Mesenchymal stem cell (in vitro differentiated cells and primary cell): ENCODE measurements around the gene SNRNP25.

Source experiments
- DNase-seq: peaks from one replicate; pipeline ENCODE4 v3.0.0-alpha.2; 2013
- H2AFZ ChIP-seq: one replicate; pipeline ENCODE4 v1.6.1; 2013; ENCODE audit warnings: low read depth, mild to moderate bottlenecking, control low read depth, inconsistent platforms, low read length, moderate library complexity
- H2AK5ac ChIP-seq: 2 replicates; pipeline ENCODE4 v1.6.1; 2013; ENCODE audit warnings: low read length, moderate library complexity, mild to moderate bottlenecking, inconsistent platforms; ENCODE audit not compliant: severe bottlenecking
- H2BK120ac ChIP-seq: one replicate; pipeline ENCODE4 v1.6.1; 2013; ENCODE audit warnings: low read depth, mild to moderate bottlenecking, inconsistent platforms, low read length, moderate library complexity
- H2BK12ac ChIP-seq, 2 experiments: one replicate each; pipeline ENCODE4 v1.6.1; 2013; ENCODE audit warnings: inconsistent platforms in 2 of 2, low read length in 2 of 2, mild to moderate bottlenecking in 2 of 2, moderate library complexity in 2 of 2, control low read depth in 1 of 2
- H2BK15ac ChIP-seq: one replicate; pipeline ENCODE4 v1.6.1; 2013; ENCODE audit warnings: mild to moderate bottlenecking, low read depth, inconsistent platforms; ENCODE audit not compliant: poor library complexity, severe bottlenecking
- H2BK5ac ChIP-seq: 2 replicates; pipeline ENCODE4 v1.6.1; 2013; ENCODE audit warnings: low read depth, mild to moderate bottlenecking, low read length, control low read depth, inconsistent platforms; ENCODE audit not compliant: poor library complexity, severe bottlenecking
- H3K14ac ChIP-seq, 2 experiments: one replicate each; pipeline ENCODE4 v1.6.1; 2013; ENCODE audit warnings: inconsistent platforms in 2 of 2, low read length in 2 of 2, control low read depth in 1 of 2, mild to moderate bottlenecking in 1 of 2, moderate library complexity in 1 of 2
- H3K18ac ChIP-seq, 2 experiments: one replicate each; pipeline ENCODE4 v1.6.1; 2013; ENCODE audit warnings: inconsistent platforms in 2 of 2, low read length in 2 of 2, control low read depth in 1 of 2, low read depth in 1 of 2, mild to moderate bottlenecking in 1 of 2
- H3K23ac ChIP-seq, 2 experiments: one replicate each; pipeline ENCODE4 v1.6.1; 2013; ENCODE audit warnings: inconsistent platforms in 2 of 2, low read length in 2 of 2, mild to moderate bottlenecking in 2 of 2, moderate library complexity in 2 of 2, control low read depth in 1 of 2
- H3K27ac ChIP-seq: 2 replicates; pipeline ENCODE4 v1.5.1; 2013; ENCODE audit warnings: mild to moderate bottlenecking, moderate library complexity, low read length, control low read depth, inconsistent platforms; ENCODE audit not compliant: poor library complexity, severe bottlenecking
- H3K27me3 ChIP-seq, 2 experiments: 2 replicates each; pipeline versions ENCODE4 v1.6.1 to v1.7.0; 2013; ENCODE audit warnings: low read length in 2 of 2, mild to moderate bottlenecking in 2 of 2, moderate library complexity in 2 of 2, control low read depth in 1 of 2, inconsistent platforms in 1 of 2; ENCODE audit not compliant: control insufficient read depth in 1 of 2, insufficient read depth in 1 of 2
- H3K36me3 ChIP-seq, 2 experiments: 2 replicates each; pipeline versions ENCODE4 v1.6.1 to v1.7.0; 2013; ENCODE audit warnings: low read length in 2 of 2, control low read depth in 1 of 2, inconsistent platforms in 1 of 2, low read depth in 1 of 2, mild to moderate bottlenecking in 1 of 2; ENCODE audit not compliant: insufficient read depth in 2 of 2, control insufficient read depth in 1 of 2
- H3K4ac ChIP-seq, 2 experiments: one replicate each; pipeline ENCODE4 v1.6.1; 2013; ENCODE audit warnings: inconsistent platforms in 2 of 2, low read length in 2 of 2, mild to moderate bottlenecking in 2 of 2, moderate library complexity in 2 of 2, control low read depth in 1 of 2, low read depth in 1 of 2
- H3K4me1 ChIP-seq: 2 replicates; pipeline ENCODE4 v1.6.1; 2013; ENCODE audit warnings: low read depth, low read length, control low read depth; ENCODE audit not compliant: control insufficient read depth, insufficient read depth
- H3K4me2 ChIP-seq: 2 replicates; pipeline ENCODE4 v1.6.1; 2013; ENCODE audit warnings: low read length, mild to moderate bottlenecking, inconsistent platforms; ENCODE audit not compliant: poor library complexity, severe bottlenecking
- H3K4me3 ChIP-seq, 2 experiments: 2 replicates each; pipeline versions ENCODE4 v1.5.1 to v1.7.0; 2013; ENCODE audit warnings: low read length in 2 of 2, mild to moderate bottlenecking in 2 of 2, control low read depth in 1 of 2, low read depth in 1 of 2; ENCODE audit not compliant: insufficient read depth in 1 of 2
- H3K79me1 ChIP-seq: replicated peaks from 2 replicates; pipeline ENCODE4 v1.6.1; 2013; ENCODE audit warnings: mild to moderate bottlenecking, control low read depth, low read length, inconsistent platforms; ENCODE audit not compliant: poor library complexity, severe bottlenecking
- H3K9ac ChIP-seq: 2 replicates; pipeline ENCODE4 v1.7.0; 2013; ENCODE audit warnings: mild to moderate bottlenecking, low read length, moderate library complexity
- H3K9me3 ChIP-seq: 2 replicates; pipeline ENCODE4 v1.7.0; 2013; ENCODE audit warnings: mild to moderate bottlenecking, low read length; ENCODE audit not compliant: control insufficient read depth
- H4K8ac ChIP-seq: one replicate; pipeline ENCODE4 v1.6.1; 2013; ENCODE audit warnings: inconsistent platforms, mild to moderate bottlenecking, low read length, moderate library complexity
- H4K91ac ChIP-seq: one replicate; pipeline ENCODE4 v1.6.1; 2013; ENCODE audit warnings: mild to moderate bottlenecking, low read length, inconsistent platforms
- WGBS: methylation state at CpG from one replicate; pipeline ENCODE4 v1.1.7; 2013; ENCODE audit warnings: mixed read lengths; 5-methylcytosine and 5-hydroxymethylcytosine counted together

Gene SNRNP25

GRCh38 chr16:67884-68789 lies 14.5 kb downstream of the SNRNP25 start:
- Histone ChIP-seq H3K27me3 (no peaks in the 10 kb centered on the region), H3K4me1 (peaks cover 71% of the 10 kb centered on the region), H3K79me1 (peaks cover 37% of the 10 kb centered on the region), H3K14ac (peak overlapping the region in 1 of 2 experiments; percentile 76), H2BK15ac (no peak overlapping the region), H2AFZ (no peak overlapping the region), H3K9ac (peak overlapping the region; percentile 92), H3K4me3 (peak overlapping the region in 1 of 2 experiments; percentile 47), H3K23ac (peak overlapping the region in 1 of 2 experiments; percentile 30), H3K36me3 (peaks cover 24 to 67% of the 10 kb centered on the region in 2 experiments), H2AK5ac (peak overlapping the region; percentile 26), H4K91ac (peak overlapping the region; percentile 95), H3K18ac (peak overlapping the region; percentile 66 to 88), H2BK120ac (peak overlapping the region; percentile 37), H3K27ac (no peak overlapping the region), H2BK12ac (peak overlapping the region; percentile 29 to 75), H3K4me2 (no peak overlapping the region), H3K4ac (peak overlapping the region; percentile 50 to 69), H3K9me3 (no peaks in the 10 kb centered on the region), H2BK5ac (peak overlapping the region; percentile 36), H4K8ac (peak overlapping the region; percentile 64)
- WGBS: 65% methylated on average over 26 of the region's 27 CpGs
- peak; percentile 83 for DNase-seq

- Histone ChIP-seq H3K4ac (peak overlapping the region in 1 of 2 experiments; percentile 9), H4K8ac (no peak overlapping the region), H3K36me3 (peaks cover 14 to 56% of the 10 kb centered on the region in 2 experiments), H3K14ac (peak overlapping the region in 1 of 2 experiments; percentile 5), H3K9me3 (no peaks in the 10 kb centered on the region), H2AK5ac (no peak overlapping the region), H3K4me3 (peak overlapping the region in 1 of 2 experiments; percentile 47), H2BK5ac (no peak overlapping the region), H4K91ac (no peak overlapping the region), H3K9ac (peak overlapping the region; percentile 92), H2BK15ac (peak overlapping the region; percentile 7), H2BK120ac (no peak overlapping the region), H3K23ac (peak overlapping the region in 1 of 2 experiments; percentile 16), H3K4me1 (peaks cover 82% of the 10 kb centered on the region), H3K4me2 (no peak overlapping the region), H3K27me3 (no peaks in the 10 kb centered on the region), H3K79me1 (peaks cover 29% of the 10 kb centered on the region), H3K18ac (peak overlapping the region in 1 of 2 experiments; percentile 71), H2AFZ (no peak overlapping the region), H2BK12ac (peak overlapping the region; percentile 42 to 51), H3K27ac (no peak overlapping the region)
- no peak for DNase-seq
- WGBS: 84% methylated on average over 8 of the region's 8 CpGs
Measured at GRCh38 chr16:69181-69580, 15.6 kb downstream of the SNRNP25 start.

GRCh38 chr16:71210-71539 lies 17.5 kb downstream of the SNRNP25 start:
- Histone ChIP-seq H2AFZ (no peak overlapping the region), H3K14ac (peak overlapping the region in 1 of 2 experiments; percentile 68), H3K27ac (peak overlapping the region; percentile 55), H3K4me1 (peaks cover 86% of the 10 kb centered on the region), H3K36me3 (peaks cover 0 to 40% of the 10 kb centered on the region in 2 experiments), H2AK5ac (no peak overlapping the region), H3K9me3 (no peaks in the 10 kb centered on the region), H3K23ac (no peak overlapping the region), H3K4me3 (peak overlapping the region; percentile 36 to 96), H3K79me1 (peaks cover 13% of the 10 kb centered on the region), H3K4ac (peak overlapping the region; percentile 77 to 83), H3K4me2 (peak overlapping the region; percentile 86), H2BK120ac (peak overlapping the region; percentile 81), H3K18ac (peak overlapping the region; percentile 80 to 86), H3K27me3 (no peaks in the 10 kb centered on the region), H2BK12ac (peak overlapping the region in 1 of 2 experiments; percentile 83), H4K8ac (peak overlapping the region; percentile 66), H2BK5ac (no peak overlapping the region), H4K91ac (peak overlapping the region; percentile 92), H2BK15ac (peak overlapping the region; percentile 61), H3K9ac (peak overlapping the region; percentile 92)
- WGBS: 94% methylated on average over 3 of the region's 5 CpGs
- DNase-seq: no peak
